GM23338 (cell line): ENCODE measurements around the gene TENM4. TPM values are rescaled to one million over a fixed set of nuclear protein-coding genes. Genes with fewer than 3 reads are reported as not detected.

ENCODE experiments used
- ATAC-seq: fragments of 200-7000 bp; cut with Tn5 transposase; 3 replicates; pipeline ENCODE4 v1.9.1; 2020
- DNase-seq: peaks from one replicate; pipeline ENCODE4 v3.0.0-alpha.2; 2015; ENCODE audit warnings: low spot score
- H2AFZ ChIP-seq: fragments of 200-600 bp; sonication (generic); 2 replicates; pipeline ENCODE4 v1.8.0; 2016; ENCODE audit warnings: antibody characterized with exemption, mild to moderate bottlenecking, moderate library complexity
- H3F3A ChIP-seq: fragments of 200-600 bp; sonication (generic); replicated peaks from 2 replicates; pipeline ENCODE4 v1.8.0; 2017; ENCODE audit warnings: antibody characterized with exemption, mixed run types, low read depth
- H3K27ac ChIP-seq: fragments of 200-600 bp; sonication (generic); 2 replicates; pipeline ENCODE4 v1.6.1; 2016; ENCODE audit warnings: low read depth
- H3K27me3 ChIP-seq: fragments of 200-600 bp; sonication (generic); 2 replicates; pipeline ENCODE4 v1.8.0; 2016; ENCODE audit warnings: mild to moderate bottlenecking, mixed run types, moderate library complexity; ENCODE audit not compliant: insufficient read depth
- H3K36me3 ChIP-seq: fragments of 200-600 bp; sonication (generic); 2 replicates; pipeline ENCODE4 v1.8.0; 2016; ENCODE audit warnings: mild to moderate bottlenecking; ENCODE audit not compliant: insufficient read depth
- H3K4me1 ChIP-seq: fragments of 200-600 bp; sonication (generic); 2 replicates; pipeline ENCODE4 v1.8.0; 2016; ENCODE audit warnings: mild to moderate bottlenecking, moderate library complexity; ENCODE audit not compliant: insufficient read depth
- H3K4me2 ChIP-seq: fragments of 200-600 bp; sonication (generic); 2 replicates; pipeline ENCODE4 v1.7.1; 2017; ENCODE audit warnings: mixed run types
- H3K4me3 ChIP-seq: fragments of 200-600 bp; sonication (generic); 2 replicates; pipeline ENCODE4 v1.6.1; 2016; ENCODE audit warnings: mixed run types
- H3K79me2 ChIP-seq: fragments of 200-600 bp; sonication (generic); replicated peaks from 2 replicates; pipeline ENCODE4 v1.8.0; 2017; ENCODE audit warnings: mild to moderate bottlenecking; ENCODE audit not compliant: insufficient read depth
- H3K9me2 ChIP-seq: fragments of 200-600 bp; sonication (generic); 2 replicates; pipeline ENCODE4 v1.8.0; 2017; ENCODE audit not compliant: insufficient read depth
- H4K20me1 ChIP-seq: fragments of 200-600 bp; sonication (generic); replicated peaks from 2 replicates; pipeline ENCODE4 v1.8.0; 2017; ENCODE audit warnings: mild to moderate bottlenecking; ENCODE audit not compliant: insufficient read depth
- H3K27ac Mint-ChIP-seq: 2 replicates; pipeline ENCODE4 v1.8.0; 2020; ENCODE audit warnings: inconsistent platforms, mild to moderate bottlenecking, moderate library complexity, mixed read lengths
- H3K27me3 Mint-ChIP-seq: 3 replicates; pipeline ENCODE4 v1.8.0; 2022; ENCODE audit warnings: low read depth, mild to moderate bottlenecking, moderate library complexity, mixed read lengths, inconsistent platforms; ENCODE audit not compliant: insufficient read depth, poor library complexity
- H3K36me3 Mint-ChIP-seq: 3 replicates; pipeline ENCODE4 v1.8.0; 2021; ENCODE audit warnings: low read depth, mild to moderate bottlenecking, inconsistent platforms, moderate library complexity, mixed read lengths
- H3K4me1 Mint-ChIP-seq: 3 replicates; pipeline ENCODE4 v1.8.0; 2020; ENCODE audit warnings: mild to moderate bottlenecking, inconsistent platforms, mixed read lengths
- H3K4me3 Mint-ChIP-seq: 3 replicates; pipeline ENCODE4 v1.8.0; 2021; ENCODE audit warnings: moderate library complexity, mild to moderate bottlenecking, inconsistent platforms, mixed read lengths
- H3K9me3 Mint-ChIP-seq: 3 replicates; pipeline ENCODE4 v1.8.0; 2020; ENCODE audit warnings: moderate library complexity, mild to moderate bottlenecking, inconsistent platforms, mixed read lengths
- STAT1 ChIP-seq: IDR thresholded peaks from one replicate; pipeline ENCODE4 v1.6.1; 2016; ENCODE audit warnings: antibody characterized with exemption; ENCODE audit not compliant: unreplicated experiment
- polyA plus RNA-seq: library from polyadenylated mRNA; unstranded; fragments of >200 nt; fragmentation: Nextera tagmentation; extraction: Ambion mirVana; gene quantifications from 2 replicates; pipeline ENCODE4 v1.2.1, GENCODE V29; 2016
- total RNA-seq: library from RNA; depleted of rRNA; stranded (reverse); fragments of >200 nt; shearing (Covaris generic); gene quantifications from 2 replicates; pipeline ENCODE4 v1.2.3, GENCODE V29; 2014
- TF ChIP-seq, protein P1 (sequence below): fragments of 250-450 bp; sonication (Bioruptor Pico); IDR thresholded peaks from 2 replicates; pipeline ENCODE4 v1.5.0; 2020; ENCODE audit warnings: mild to moderate bottlenecking, moderate library complexity

Gene TENM4
- total and polyA plus RNA-seq, 2 experiments from 2014 or later = 7.3 TPM

DNA sequence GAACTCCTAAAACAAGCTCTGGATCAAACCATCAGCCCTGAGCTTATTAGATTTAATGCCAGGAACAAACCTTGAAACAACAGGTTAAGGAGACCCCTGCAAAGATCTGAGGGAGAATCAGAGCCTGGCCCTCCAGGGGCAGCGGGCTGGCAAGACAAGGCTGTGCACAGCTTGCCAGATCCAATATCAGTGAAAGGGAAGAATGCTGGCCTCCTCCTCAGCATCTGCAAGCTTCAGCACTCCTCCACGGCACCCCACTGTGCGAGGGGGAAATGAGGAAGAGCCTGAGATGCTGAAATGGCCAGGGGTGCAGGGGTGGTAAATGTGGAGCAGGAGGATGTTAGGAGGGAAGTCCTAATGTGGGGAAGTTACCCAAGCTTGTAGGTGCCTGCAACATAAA is 167.0 kb downstream of the TENM4 start:
- Mint-ChIP-seq H3K27ac (no peak overlapping the region; the same call in 1 of the 2 replicates), H3K4me1 (peaks cover 35% of the 10 kb centered on the region), H3K9me3 (no peaks in the 10 kb centered on the region), H3K4me3 (no peak overlapping the region), H3K36me3 (no peaks in the 10 kb centered on the region), H3K27me3 (peaks cover 5% of the 10 kb centered on the region)
- ATAC-seq (peak; percentile 57), DNase-seq (peak; percentile 34)
- Histone ChIP-seq H3K4me2 (no peak overlapping the region; the same call in 1 of the 2 replicates), H4K20me1 (no peaks in the 10 kb centered on the region), H3K4me1 (no peaks in the 10 kb centered on the region; the same call in 1 of the 2 replicates), H3K27ac (no peak overlapping the region), H3K27me3 (no peaks in the 10 kb centered on the region), H3K9me2 (peaks cover 8% of the 10 kb centered on the region), H3F3A (no peaks in the 10 kb centered on the region), H3K79me2 (no peaks in the 10 kb centered on the region), H2AFZ (0 out of 2 replicates have a peak overlapping the region, but pooled peaks have one; percentile 7), H3K36me3 (no peaks in the 10 kb centered on the region), H3K4me3 (no peak overlapping the region)
- no peak for TF ChIP-seq STAT1
- TF ChIP-seq, protein P1, sequence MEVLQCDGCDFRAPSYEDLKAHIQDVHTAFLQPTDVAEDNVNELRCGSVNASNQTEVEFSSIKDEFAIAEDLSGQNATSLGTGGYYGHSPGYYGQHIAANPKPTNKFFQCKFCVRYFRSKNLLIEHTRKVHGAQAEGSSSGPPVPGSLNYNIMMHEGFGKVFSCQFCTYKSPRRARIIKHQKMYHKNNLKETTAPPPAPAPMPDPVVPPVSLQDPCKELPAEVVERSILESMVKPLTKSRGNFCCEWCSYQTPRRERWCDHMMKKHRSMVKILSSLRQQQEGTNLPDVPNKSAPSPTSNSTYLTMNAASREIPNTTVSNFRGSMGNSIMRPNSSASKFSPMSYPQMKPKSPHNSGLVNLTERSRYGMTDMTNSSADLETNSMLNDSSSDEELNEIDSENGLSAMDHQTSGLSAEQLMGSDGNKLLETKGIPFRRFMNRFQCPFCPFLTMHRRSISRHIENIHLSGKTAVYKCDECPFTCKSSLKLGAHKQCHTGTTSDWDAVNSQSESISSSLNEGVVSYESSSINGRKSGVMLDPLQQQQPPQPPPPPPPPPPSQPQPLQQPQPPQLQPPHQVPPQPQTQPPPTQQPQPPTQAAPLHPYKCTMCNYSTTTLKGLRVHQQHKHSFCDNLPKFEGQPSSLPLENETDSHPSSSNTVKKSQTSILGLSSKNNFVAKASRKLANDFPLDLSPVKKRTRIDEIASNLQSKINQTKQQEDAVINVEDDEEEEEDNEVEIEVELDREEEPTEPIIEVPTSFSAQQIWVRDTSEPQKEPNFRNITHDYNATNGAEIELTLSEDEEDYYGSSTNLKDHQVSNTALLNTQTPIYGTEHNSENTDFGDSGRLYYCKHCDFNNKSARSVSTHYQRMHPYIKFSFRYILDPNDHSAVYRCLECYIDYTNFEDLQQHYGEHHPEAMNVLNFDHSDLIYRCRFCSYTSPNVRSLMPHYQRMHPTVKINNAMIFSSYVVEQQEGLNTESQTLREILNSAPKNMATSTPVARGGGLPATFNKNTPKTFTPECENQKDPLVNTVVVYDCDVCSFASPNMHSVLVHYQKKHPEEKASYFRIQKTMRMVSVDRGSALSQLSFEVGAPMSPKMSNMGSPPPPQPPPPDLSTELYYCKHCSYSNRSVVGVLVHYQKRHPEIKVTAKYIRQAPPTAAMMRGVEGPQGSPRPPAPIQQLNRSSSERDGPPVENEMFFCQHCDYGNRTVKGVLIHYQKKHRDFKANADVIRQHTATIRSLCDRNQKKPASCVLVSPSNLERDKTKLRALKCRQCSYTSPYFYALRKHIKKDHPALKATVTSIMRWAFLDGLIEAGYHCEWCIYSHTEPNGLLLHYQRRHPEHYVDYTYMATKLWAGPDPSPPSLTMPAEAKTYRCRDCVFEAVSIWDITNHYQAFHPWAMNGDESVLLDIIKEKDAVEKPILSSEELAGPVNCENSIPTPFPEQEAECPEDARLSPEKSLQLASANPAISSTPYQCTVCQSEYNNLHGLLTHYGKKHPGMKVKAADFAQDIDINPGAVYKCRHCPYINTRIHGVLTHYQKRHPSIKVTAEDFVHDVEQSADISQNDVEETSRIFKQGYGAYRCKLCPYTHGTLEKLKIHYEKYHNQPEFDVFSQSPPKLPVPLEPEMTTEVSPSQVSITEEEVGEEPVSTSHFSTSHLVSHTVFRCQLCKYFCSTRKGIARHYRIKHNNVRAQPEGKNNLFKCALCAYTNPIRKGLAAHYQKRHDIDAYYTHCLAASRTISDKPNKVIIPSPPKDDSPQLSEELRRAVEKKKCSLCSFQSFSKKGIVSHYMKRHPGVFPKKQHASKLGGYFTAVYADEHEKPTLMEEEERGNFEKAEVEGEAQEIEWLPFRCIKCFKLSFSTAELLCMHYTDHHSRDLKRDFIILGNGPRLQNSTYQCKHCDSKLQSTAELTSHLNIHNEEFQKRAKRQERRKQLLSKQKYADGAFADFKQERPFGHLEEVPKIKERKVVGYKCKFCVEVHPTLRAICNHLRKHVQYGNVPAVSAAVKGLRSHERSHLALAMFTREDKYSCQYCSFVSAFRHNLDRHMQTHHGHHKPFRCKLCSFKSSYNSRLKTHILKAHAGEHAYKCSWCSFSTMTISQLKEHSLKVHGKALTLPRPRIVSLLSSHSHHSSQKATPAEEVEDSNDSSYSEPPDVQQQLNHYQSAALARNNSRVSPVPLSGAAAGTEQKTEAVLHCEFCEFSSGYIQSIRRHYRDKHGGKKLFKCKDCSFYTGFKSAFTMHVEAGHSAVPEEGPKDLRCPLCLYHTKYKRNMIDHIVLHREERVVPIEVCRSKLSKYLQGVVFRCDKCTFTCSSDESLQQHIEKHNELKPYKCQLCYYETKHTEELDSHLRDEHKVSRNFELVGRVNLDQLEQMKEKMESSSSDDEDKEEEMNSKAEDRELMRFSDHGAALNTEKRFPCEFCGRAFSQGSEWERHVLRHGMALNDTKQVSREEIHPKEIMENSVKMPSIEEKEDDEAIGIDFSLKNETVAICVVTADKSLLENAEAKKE = peak; percentile 25; the same call in 1 of the 2 replicates

DNA sequence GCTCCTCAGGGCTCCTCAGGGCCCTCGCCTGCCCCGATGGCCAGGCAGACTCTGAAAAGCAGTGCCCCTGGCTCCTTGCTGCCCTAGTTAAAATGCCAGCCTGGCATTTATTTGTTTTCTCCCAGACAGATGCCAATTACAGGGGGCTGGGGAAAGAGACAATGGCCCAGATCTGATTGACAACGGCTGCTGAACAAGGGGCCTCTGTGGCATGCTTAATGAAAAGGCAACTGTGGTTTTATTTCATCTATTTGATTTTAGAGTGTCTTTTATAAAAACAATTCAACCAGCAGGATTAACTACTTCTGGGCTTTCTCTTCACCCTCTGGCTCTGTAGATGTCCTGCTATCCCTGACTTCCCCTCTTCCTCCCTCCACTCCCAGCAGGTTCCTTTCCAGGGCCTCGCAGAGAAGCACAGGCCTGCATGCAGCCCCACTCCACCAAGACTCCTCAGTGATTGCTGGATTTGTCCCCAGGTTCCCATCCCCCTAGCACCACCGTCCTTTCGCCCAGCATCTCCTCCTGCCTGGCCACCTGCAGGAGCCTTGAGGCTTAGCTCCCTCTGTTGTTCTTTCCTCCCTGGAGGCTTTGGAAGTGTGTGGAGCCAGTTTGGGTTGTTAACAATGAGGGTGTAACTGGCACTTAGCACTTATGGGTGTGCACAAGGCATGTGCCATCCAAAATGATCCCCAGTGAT is 171.1 kb downstream of the TENM4 start:
- Histone ChIP-seq H3K4me3 (no peak overlapping the region), H3K27ac (no peak overlapping the region), H4K20me1 (no peaks in the 10 kb centered on the region), H2AFZ (no peak overlapping the region), H3F3A (no peaks in the 10 kb centered on the region), H3K27me3 (no peaks in the 10 kb centered on the region), H3K9me2 (peaks cover 8% of the 10 kb centered on the region), H3K4me2 (no peak overlapping the region), H3K36me3 (no peaks in the 10 kb centered on the region), H3K79me2 (no peaks in the 10 kb centered on the region), H3K4me1 (no peaks in the 10 kb centered on the region; the same call in none of the 2 replicates)
- ATAC-seq (peak; percentile 90), DNase-seq (peak; percentile 50)
- H3K4me1 Mint-ChIP-seq = peaks cover 22% of the 10 kb centered on the region
- H3K36me3 Mint-ChIP-seq = no peaks in the 10 kb centered on the region
- H3K27me3 Mint-ChIP-seq = peaks cover 2% of the 10 kb centered on the region
- peak overlapping the region; percentile 49 for H3K27ac Mint-ChIP-seq
- no peak overlapping the region for H3K4me3 Mint-ChIP-seq
- no peaks in the 10 kb centered on the region for H3K9me3 Mint-ChIP-seq
- TF ChIP-seq, protein P1 = peak; percentile 88
